Type B pancreatic cell (in vitro differentiated cells): ENCODE data around the gene NXT2. TPM values are rescaled to one million over a fixed set of nuclear protein-coding genes. Genes with fewer than 3 reads are reported as not detected.
"Not testable (repeated sequence)": the region's sequence is repeated elsewhere in the genome, so short reads cannot be mapped to it uniquely, and the experiment has no call there.

Source experiments
- DNase-seq: peaks from one replicate; pipeline ENCODE4 v3.0.0; 2021; ENCODE audit warnings: mixed read lengths; ENCODE audit not compliant: unreplicated experiment; ENCODE audit errors: extremely low spot score
- H3K27ac Mint-ChIP-seq: 2 replicates; pipeline ENCODE4 v1.8.0; 2021; ENCODE audit warnings: mild to moderate bottlenecking, mixed read lengths
- H3K27me3 Mint-ChIP-seq: 2 replicates; pipeline ENCODE4 v1.8.0; 2021; ENCODE audit warnings: mixed read lengths
- H3K36me3 Mint-ChIP-seq: 2 replicates; pipeline ENCODE4 v1.8.0; 2021; ENCODE audit warnings: mixed read lengths
- H3K4me1 Mint-ChIP-seq: one replicate; pipeline ENCODE4 v1.8.0; 2021; ENCODE audit warnings: mixed read lengths; ENCODE audit not compliant: unreplicated experiment
- H3K4me3 Mint-ChIP-seq: 2 replicates; pipeline ENCODE4 v1.8.0; 2021; ENCODE audit warnings: mild to moderate bottlenecking, mixed read lengths
- H3K9me3 Mint-ChIP-seq: 2 replicates; pipeline ENCODE4 v1.8.0; 2021; ENCODE audit warnings: mixed read lengths
- CTCF ChIP-seq: fragments of 200-600 bp; sonication (generic); conservative IDR thresholded peaks from 2 replicates; pipeline ENCODE4 v1.5.0; 2021; ENCODE audit warnings: antibody characterized with exemption, mild to moderate bottlenecking
- total RNA-seq: library from RNA; stranded (reverse); gene quantifications from 2 replicates; pipeline ENCODE4 v1.2.1, GENCODE V29; 2021; ENCODE audit warnings: low replicate concordance

Gene NXT2
- total RNA-seq, 1 donor from 2014 or later, result 13.4 TPM

GRCh38 chrX:109535578-109535977 lies 1.1 kb upstream of the NXT2 start:
- Mint-ChIP-seq H3K27ac (peak overlapping the region; percentile 98), H3K36me3 (peaks cover 3% of the 10 kb centered on the region), H3K9me3 (peaks cover 6% of the 10 kb centered on the region), H3K4me3 (peak overlapping the region; percentile 59), H3K27me3 (peaks cover 33% of the 10 kb centered on the region), H3K4me1 (peaks cover 5% of the 10 kb centered on the region)
- TF ChIP-seq CTCF, result no peak
- DNase-seq, result no peak

GRCh38 chrX:109537324-109537665 lies 651 bp downstream of the NXT2 start:
- H3K4me3 Mint-ChIP-seq, result peak overlapping the region; percentile 97
- DNase-seq, result no peak

GRCh38 chrX:109539007-109539406 lies 2.4 kb downstream of the NXT2 start:
- Mint-ChIP-seq H3K4me3 (peak overlapping the region; percentile 60), H3K27ac (peak overlapping the region; percentile 70)
- not testable (repeated sequence) for DNase-seq, H3K27me3 Mint-ChIP-seq, H3K36me3 Mint-ChIP-seq, H3K9me3 Mint-ChIP-seq, H3K4me1 Mint-ChIP-seq

More at GRCh38 chrX:109537324-109537665, 651 bp downstream of the NXT2 start:
- peaks cover 18% of the 10 kb centered on the region for H3K27me3 Mint-ChIP-seq
- H3K4me1 Mint-ChIP-seq, result peaks cover 5% of the 10 kb centered on the region
- H3K9me3 Mint-ChIP-seq, result peaks cover 6% of the 10 kb centered on the region
- TF ChIP-seq CTCF, result no peak
- peaks cover 3% of the 10 kb centered on the region for H3K36me3 Mint-ChIP-seq
- H3K27ac Mint-ChIP-seq, result peak overlapping the region; percentile 98

- no peaks in the 10 kb centered on the region for H3K36me3 Mint-ChIP-seq
- no peak for TF ChIP-seq CTCF
- H3K27ac Mint-ChIP-seq, result no peak overlapping the region
- H3K9me3 Mint-ChIP-seq, result no peaks in the 10 kb centered on the region
- no peaks in the 10 kb centered on the region for H3K27me3 Mint-ChIP-seq
- no peak overlapping the region for H3K4me3 Mint-ChIP-seq
- no peaks in the 10 kb centered on the region for H3K4me1 Mint-ChIP-seq
- no peak for DNase-seq
Measured at GRCh38 chrX:109553862-109554261, 17.2 kb downstream of the NXT2 start.

GRCh38 chrX:109576083-109576482 lies 39.4 kb downstream of the NXT2 start:
- H3K4me1 Mint-ChIP-seq, H3K36me3 Mint-ChIP-seq, H3K27me3 Mint-ChIP-seq, DNase-seq: not testable (repeated sequence)
- Mint-ChIP-seq H3K4me3 (peak overlapping the region; percentile 45), H3K9me3 (peaks cover 24% of the 10 kb centered on the region), H3K27ac (peak overlapping the region; percentile 95)

DNA sequence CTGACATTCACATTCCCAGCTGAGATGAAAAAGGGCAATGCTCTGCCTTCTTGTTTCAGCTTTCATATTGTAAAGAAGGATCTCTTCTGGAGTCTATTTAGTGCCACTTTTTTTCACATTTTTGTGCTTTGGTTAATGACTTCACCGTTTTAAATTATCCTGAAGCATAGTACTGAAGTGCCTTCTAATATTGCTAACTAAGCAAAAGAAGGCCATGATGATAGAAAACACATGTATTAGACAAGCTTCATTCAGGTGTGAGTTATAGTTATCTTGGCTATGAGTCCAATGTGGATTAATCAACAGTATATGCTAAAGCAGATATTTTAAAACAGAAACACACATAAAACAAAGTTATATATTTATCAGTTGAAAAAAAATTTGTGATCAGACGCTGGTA lies 40.4 kb downstream of the NXT2 start:
- peaks cover 6% of the 10 kb centered on the region for H3K36me3 Mint-ChIP-seq
- no peak for TF ChIP-seq CTCF
- H3K4me3 Mint-ChIP-seq, result no peak overlapping the region

DNA sequence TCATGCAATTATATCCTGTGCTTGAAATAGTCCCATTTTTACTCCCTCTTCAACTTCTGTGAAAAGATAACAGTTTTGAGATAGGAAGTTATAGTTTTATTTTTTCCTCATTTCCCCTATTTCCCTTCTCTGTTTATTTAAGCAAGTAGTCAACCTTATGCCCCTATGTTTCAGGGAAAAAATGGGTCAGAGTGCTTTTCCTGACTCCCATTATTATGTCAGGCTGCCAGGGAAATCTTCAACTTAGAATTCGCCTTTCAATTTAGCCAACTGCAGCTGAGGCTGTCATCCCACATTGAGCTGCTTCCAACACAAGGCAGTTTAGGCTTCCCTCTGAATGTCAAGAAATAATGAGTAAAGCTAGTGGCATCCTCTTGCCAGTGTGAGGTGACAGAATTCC lies 42.3 kb downstream of the NXT2 start:
- no peaks in the 10 kb centered on the region for H3K27me3 Mint-ChIP-seq
- TF ChIP-seq CTCF, result no peak
- H3K36me3 Mint-ChIP-seq, result peaks cover 6% of the 10 kb centered on the region
- peaks cover 18% of the 10 kb centered on the region for H3K9me3 Mint-ChIP-seq
- H3K4me1 Mint-ChIP-seq, result no peaks in the 10 kb centered on the region
- no peak overlapping the region for H3K27ac Mint-ChIP-seq
- no peak for DNase-seq
- H3K4me3 Mint-ChIP-seq, result no peak overlapping the region

More for the DNA sequence above, 40.4 kb downstream of the NXT2 start:
- H3K27ac Mint-ChIP-seq, result peak overlapping the region; percentile 95
- H3K4me1 Mint-ChIP-seq, result no peaks in the 10 kb centered on the region
- H3K9me3 Mint-ChIP-seq, result peaks cover 20% of the 10 kb centered on the region
- DNase-seq, result no peak
- no peaks in the 10 kb centered on the region for H3K27me3 Mint-ChIP-seq
